Measurements from ENCODE around the gene RAF1. TPM values are rescaled to one million over a fixed set of nuclear protein-coding genes. Genes with fewer than 3 reads are reported as not detected.
"Not testable (repeated sequence)": the region's sequence is repeated elsewhere in the genome, so short reads cannot be mapped to it uniquely, and the experiment has no call there.

RAF1 gene
- total RNA-seq, 1 donor from 2014 or later, result 103 TPM

DNA sequence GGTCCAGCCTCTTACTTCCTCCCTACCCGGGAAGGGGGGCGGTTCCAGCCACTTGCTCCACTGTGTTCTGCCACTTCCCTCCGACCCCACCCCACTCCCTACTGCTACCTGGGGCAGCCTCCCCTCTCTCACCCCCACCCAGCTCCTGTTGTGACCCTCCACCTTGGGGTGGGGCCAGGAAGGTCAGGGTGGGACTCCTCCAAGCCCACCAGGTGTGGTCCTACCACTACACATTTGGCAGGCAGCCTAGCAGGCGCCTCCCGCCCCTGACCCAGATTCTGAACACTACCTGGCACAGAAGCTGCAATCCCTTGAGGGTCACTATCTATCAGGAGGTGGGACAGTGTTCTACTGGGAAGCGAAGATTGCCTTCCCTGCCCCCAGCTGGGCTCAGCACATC is 13.7 kb upstream of the RAF1 start:
- H3K4me1 Mint-ChIP-seq, result no peaks in the 10 kb centered on the region
- H3K9me3 Mint-ChIP-seq, result no peaks in the 10 kb centered on the region
- ATAC-seq (ENCODE audit: low read depth), result no peak
- H3K36me3 Mint-ChIP-seq (ENCODE audit: low read depth), result no peaks in the 10 kb centered on the region
- no peak overlapping the region for H3K27ac Mint-ChIP-seq
- ChIA-PET CTCF (no interaction called here), POLR2A (interaction anchor here (0.6 kb wide), 1 partner anchor 21 kb away, joined by 7 read pairs; no protein-coding TSS in a partner anchor)
- H3K4me3 Mint-ChIP-seq, result no peak overlapping the region
- peaks cover 2% of the 10 kb centered on the region for H3K27me3 Mint-ChIP-seq
- intact Hi-C loops (cut with micrococcal nuclease), result no loop called here
- TF ChIP-seq, protein P1, sequence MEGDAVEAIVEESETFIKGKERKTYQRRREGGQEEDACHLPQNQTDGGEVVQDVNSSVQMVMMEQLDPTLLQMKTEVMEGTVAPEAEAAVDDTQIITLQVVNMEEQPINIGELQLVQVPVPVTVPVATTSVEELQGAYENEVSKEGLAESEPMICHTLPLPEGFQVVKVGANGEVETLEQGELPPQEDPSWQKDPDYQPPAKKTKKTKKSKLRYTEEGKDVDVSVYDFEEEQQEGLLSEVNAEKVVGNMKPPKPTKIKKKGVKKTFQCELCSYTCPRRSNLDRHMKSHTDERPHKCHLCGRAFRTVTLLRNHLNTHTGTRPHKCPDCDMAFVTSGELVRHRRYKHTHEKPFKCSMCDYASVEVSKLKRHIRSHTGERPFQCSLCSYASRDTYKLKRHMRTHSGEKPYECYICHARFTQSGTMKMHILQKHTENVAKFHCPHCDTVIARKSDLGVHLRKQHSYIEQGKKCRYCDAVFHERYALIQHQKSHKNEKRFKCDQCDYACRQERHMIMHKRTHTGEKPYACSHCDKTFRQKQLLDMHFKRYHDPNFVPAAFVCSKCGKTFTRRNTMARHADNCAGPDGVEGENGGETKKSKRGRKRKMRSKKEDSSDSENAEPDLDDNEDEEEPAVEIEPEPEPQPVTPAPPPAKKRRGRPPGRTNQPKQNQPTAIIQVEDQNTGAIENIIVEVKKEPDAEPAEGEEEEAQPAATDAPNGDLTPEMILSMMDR (IDR thresholded peaks at IDR 0.05), result no peak
- no peak for DNase-seq

DNA sequence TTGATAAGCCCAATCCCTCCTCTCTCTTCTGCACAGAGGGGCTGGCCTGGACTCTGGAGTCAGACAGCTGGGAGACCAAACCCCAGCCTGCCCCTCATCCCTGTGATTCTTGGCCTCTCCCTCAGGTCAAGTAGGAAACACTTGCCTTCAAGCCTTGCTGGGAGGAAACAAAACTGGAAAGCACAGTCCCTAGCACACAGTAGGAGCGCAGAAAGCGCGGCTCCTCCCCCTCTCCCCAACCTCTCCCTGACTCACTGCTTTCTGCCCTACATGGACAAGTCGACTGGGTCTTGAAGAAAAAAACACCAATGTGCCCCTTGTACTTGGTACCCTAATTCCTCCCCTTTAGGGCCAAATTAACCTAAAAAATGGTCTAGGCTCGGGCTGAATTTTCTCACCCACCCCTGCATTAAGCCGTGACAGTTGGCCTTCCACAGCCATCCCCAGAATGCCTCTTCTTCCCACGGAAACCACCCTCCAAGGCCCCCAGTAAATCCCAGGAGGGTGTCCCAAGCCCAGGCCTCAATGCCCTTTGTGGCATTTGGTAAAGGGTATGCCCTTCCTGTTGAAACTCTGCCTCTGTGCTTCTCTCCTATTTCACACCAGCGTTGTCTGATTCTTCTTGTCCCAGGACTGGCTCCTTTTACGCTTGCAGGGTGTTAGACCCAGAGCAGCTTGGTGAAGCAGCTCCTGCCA is 11.3 kb upstream of the RAF1 start:
- ATAC-seq (ENCODE audit: low read depth), result no peak
- DNase-seq, result no peak
- ChIA-PET CTCF (interaction anchor here (0.6 kb wide), 1 partner anchor 37 kb away, joined by 4 read pairs; no protein-coding TSS in a partner anchor), POLR2A (no interaction called here)
- no peaks in the 10 kb centered on the region for H3K9me3 Mint-ChIP-seq
- H3K27me3 Mint-ChIP-seq, result peaks cover 2% of the 10 kb centered on the region
- no peak overlapping the region for H3K4me3 Mint-ChIP-seq
- intact Hi-C loops (cut with micrococcal nuclease), result no loop called here
- TF ChIP-seq, protein P1 (IDR thresholded peaks at IDR 0.05), result no peak
- H3K27ac Mint-ChIP-seq, result no peak overlapping the region
- H3K4me1 Mint-ChIP-seq, result no peaks in the 10 kb centered on the region
- H3K36me3 Mint-ChIP-seq (ENCODE audit: low read depth), result no peaks in the 10 kb centered on the region

DNA sequence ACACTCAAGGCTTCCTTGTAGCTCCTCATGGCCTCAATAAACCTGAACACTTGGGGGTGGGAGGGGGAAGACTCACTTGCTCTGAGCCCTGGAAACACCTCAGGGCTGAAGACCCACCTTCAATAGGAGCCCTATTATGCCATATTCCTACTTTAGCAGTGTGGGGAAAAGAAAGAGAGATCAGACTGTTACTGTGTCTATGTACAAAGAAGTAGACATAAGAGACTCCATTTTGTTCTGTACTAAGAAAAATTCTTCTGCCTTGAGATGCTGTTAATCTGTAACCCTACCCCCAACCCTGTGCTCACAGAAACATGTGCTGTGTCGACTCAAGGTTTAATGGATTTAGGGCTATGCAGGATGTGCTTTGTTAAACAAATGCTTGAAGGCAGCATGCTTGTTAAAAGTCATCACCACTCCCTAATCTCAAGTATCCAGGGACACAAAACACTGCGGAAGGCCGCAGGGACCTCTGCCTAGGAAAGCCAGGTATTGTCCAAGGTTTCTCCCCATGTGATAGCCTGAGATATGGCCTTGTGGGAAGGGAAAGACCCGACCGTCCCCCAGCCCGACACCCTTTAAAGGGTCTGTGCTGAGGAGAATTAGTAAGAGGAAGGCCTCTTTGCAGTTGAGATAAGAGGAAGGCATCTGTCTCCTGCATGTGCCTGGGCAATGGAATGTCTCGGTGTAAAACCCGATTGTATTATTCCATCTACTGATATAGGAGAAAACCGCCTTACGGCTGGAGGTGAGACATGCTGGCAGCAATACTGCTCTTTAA is 10.2 kb upstream of the RAF1 start:
- ATAC-seq (ENCODE audit: low read depth); CTCF ChIA-PET; H3K4me1 Mint-ChIP-seq; H3K27ac Mint-ChIP-seq; DNase-seq; intact Hi-C loops (cut with micrococcal nuclease); H3K27me3 Mint-ChIP-seq; H3K4me3 Mint-ChIP-seq; H3K36me3 Mint-ChIP-seq (ENCODE audit: low read depth); H3K9me3 Mint-ChIP-seq: not testable (repeated sequence)
- POLR2A ChIA-PET, result interaction anchor here (0.6 kb wide), 1 partner anchor 75 kb away, joined by 3 read pairs; no protein-coding TSS in a partner anchor

DNA sequence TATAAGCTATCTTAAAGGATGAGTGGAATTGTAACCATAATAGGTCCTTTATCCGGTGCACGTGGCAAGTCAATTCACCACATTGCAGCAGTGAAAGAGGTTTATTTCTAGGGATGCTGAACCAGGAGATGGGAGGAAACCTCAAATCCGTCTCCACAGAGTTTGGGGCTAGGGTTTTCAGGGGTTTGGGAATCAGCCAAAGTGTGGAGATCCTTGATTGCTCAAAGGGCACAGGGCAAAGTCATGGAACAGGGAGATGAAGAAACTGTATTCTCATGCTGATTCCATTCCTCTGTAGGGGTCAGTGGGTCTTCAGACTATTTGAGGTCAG is 7.2 kb upstream of the RAF1 start:
- Mint-ChIP-seq H3K4me3 (no peak overlapping the region), H3K27ac (no peak overlapping the region), H3K4me1 (no peaks in the 10 kb centered on the region), H3K36me3 (ENCODE audit: low read depth) (no peaks in the 10 kb centered on the region), H3K27me3 (no peaks in the 10 kb centered on the region), H3K9me3 (no peaks in the 10 kb centered on the region)
- DNase-seq, result no peak
- no peak for ATAC-seq (ENCODE audit: low read depth)
- TF ChIP-seq, protein P1 (IDR thresholded peaks at IDR 0.05), result no peak
- CTCF ChIA-PET, result no interaction called here
- intact Hi-C loops (cut with micrococcal nuclease), result no loop called here
- POLR2A ChIA-PET, result no interaction called here

DNA sequence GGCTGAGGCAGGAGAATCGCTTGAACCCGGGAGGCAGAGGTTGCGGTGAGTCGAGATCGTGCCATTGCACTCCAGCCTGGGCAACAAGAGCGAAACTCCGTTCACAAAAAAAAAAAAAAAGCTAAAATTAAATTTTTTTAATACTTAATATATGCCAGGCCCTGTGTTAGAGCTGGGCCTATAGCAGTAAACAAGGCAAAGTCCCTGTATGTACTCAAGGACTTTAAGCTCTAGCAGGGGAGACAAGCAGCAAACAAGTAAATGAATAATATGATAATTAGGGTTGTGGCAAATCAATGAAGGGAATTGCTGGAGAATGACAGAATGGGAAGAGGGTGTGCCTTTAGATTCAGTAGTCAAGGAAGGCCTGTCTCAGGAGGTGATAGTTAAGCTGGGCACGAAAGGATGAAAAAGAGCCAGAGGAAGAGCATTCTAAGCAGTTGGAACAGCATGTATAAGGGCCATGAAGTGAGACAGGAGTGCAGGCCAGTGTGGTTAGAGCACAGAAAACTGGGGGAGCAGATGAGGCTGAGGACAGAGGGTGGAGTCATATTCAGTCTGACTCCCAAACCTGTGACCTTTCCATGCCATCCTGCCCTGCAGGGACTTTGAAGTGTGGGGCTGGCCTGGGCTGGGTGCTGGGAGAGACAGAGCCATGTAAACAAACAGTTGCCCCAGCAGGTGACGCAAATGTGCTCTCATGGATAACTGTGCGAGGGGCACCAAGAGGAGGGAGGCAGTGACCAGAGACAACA is 6.6 kb upstream of the RAF1 start:
- Mint-ChIP-seq H3K27me3 (no peaks in the 10 kb centered on the region), H3K27ac (no peak overlapping the region), H3K4me3 (no peak overlapping the region), H3K9me3 (no peaks in the 10 kb centered on the region), H3K36me3 (ENCODE audit: low read depth) (no peaks in the 10 kb centered on the region), H3K4me1 (no peaks in the 10 kb centered on the region)
- DNase-seq (no peak), ATAC-seq (ENCODE audit: low read depth) (no peak)
- intact Hi-C loops (cut with micrococcal nuclease), result no loop called here
- POLR2A ChIA-PET, result no interaction called here
- TF ChIP-seq, protein P1 (IDR thresholded peaks at IDR 0.05), result no peak
- CTCF ChIA-PET, result no interaction called here
